Neural cell (in vitro differentiated cells): ENCODE measurements around the gene DNAAF5.

Experiments
- CTCF ChIP-seq: fragments of 450-650 bp; IDR thresholded peaks from 2 replicates; pipeline ENCODE4 v1.5.1; 2014; ENCODE audit warnings: antibody characterized with exemption, mild to moderate bottlenecking, moderate library complexity; ENCODE audit not compliant: poor library complexity, severe bottlenecking
- POLR2AphosphoS5 ChIP-seq: IDR thresholded peaks from 2 replicates; pipeline ENCODE4 v1.6.1; 2012
- RAD21 ChIP-seq: fragments of 450-650 bp; conservative IDR thresholded peaks from 2 replicates; pipeline ENCODE4 v1.6.1; 2014; ENCODE audit warnings: antibody characterized with exemption, mild to moderate bottlenecking, moderate library complexity

GRCh38 chr7:772392-772791 lies 45.9 kb downstream of the DNAAF5 start:
- TF ChIP-seq CTCF (no peak), POLR2AphosphoS5 (no peak), RAD21 (no peak)
